Hippocampal formation (tissue), 2 donors: ENCODE results near the gene PAQR3.
"Not testable (repeated sequence)": the region's sequence is repeated elsewhere in the genome, so short reads cannot be mapped to it uniquely, and the experiment has no call there.

Experiments
- DNase-seq, 2 donors: peaks; one replicate each; lab custom pipeline; 2025; lab: John Stamatoyannopoulos, UW

PAQR3 gene

GRCh38 chr4:78928835-78929234 is 10.4 kb downstream of the PAQR3 start:
- DNase-seq = no peak

- no peak for DNase-seq
Observed at GRCh38 chr4:78926826-78927225, 12.4 kb downstream of the PAQR3 start.

GRCh38 chr4:78923464-78924312 is 15.6 kb downstream of the PAQR3 start:
- no peak for DNase-seq

- no peak for DNase-seq
Observed at GRCh38 chr4:78922207-78922606, 17.0 kb downstream of the PAQR3 start.

GRCh38 chr4:78910612-78911011 is 28.6 kb downstream of the PAQR3 start:
- no peak for DNase-seq

- DNase-seq = not testable (repeated sequence)
Observed at GRCh38 chr4:78908974-78909373, 30.3 kb downstream of the PAQR3 start.

GRCh38 chr4:78907638-78908037 is 31.6 kb downstream of the PAQR3 start:
- no peak for DNase-seq

- no peak for DNase-seq
Observed at GRCh38 chr4:78904143-78904542, 35.1 kb downstream of the PAQR3 start.

GRCh38 chr4:78902298-78902697 is 36.9 kb downstream of the PAQR3 start:
- no peak for DNase-seq

- no peak for DNase-seq
Observed at GRCh38 chr4:78901882-78902281, 37.4 kb downstream of the PAQR3 start.

- DNase-seq = no peak
Observed at GRCh38 chr4:78899302-78899701, 39.9 kb downstream of the PAQR3 start.

- no peak for DNase-seq
Observed at GRCh38 chr4:78889955-78890354, 49.3 kb downstream of the PAQR3 start.

- DNase-seq = no peak
Observed at GRCh38 chr4:78885598-78885997, 53.6 kb downstream of the PAQR3 start.

- no peak for DNase-seq
Observed at GRCh38 chr4:78880874-78881492, 58.3 kb downstream of the PAQR3 start.

- DNase-seq = no peak
Observed at GRCh38 chr4:78878031-78878430, 61.2 kb downstream of the PAQR3 start.

- DNase-seq = no peak
Observed at GRCh38 chr4:78876568-78877320, 62.5 kb downstream of the PAQR3 start.

GRCh38 chr4:78870056-78870455 is 69.2 kb downstream of the PAQR3 start:
- no peak for DNase-seq

GRCh38 chr4:78868712-78869111 is 70.5 kb downstream of the PAQR3 start:
- not testable (repeated sequence) for DNase-seq

GRCh38 chr4:78865451-78865850 is 73.8 kb downstream of the PAQR3 start:
- no peak for DNase-seq

GRCh38 chr4:78864405-78865024 is 74.7 kb downstream of the PAQR3 start:
- peak in 1 of 2 donors; percentile 82 for DNase-seq

GRCh38 chr4:78863991-78864390 is 75.2 kb downstream of the PAQR3 start:
- DNase-seq = no peak

GRCh38 chr4:78863254-78863869 is 75.9 kb downstream of the PAQR3 start:
- DNase-seq = no peak
